HepG2 (cell line): ENCODE results near the gene IDUA. TPM values are rescaled to one million over a fixed set of nuclear protein-coding genes. Genes with fewer than 3 reads are reported as not detected.
A peak's percentile ranks its signal among the peaks of the same experiment; 100 is the strongest.

Experiments
- CBX5 ChIP-seq: sonication (generic); formaldehyde crosslinking; IDR thresholded peaks from 2 replicates; pipeline ENCODE4 v1.4.0; 2020; ENCODE audit warnings: missing genetic modification reagents, borderline replicate concordance
- ELF3 ChIP-seq: IDR thresholded peaks from 2 replicates; pipeline ENCODE4 v1.6.1; 2016; ENCODE audit warnings: missing genetic modification reagents, missing compliant biosample characterization
- GTF3A ChIP-seq: sonication (generic); formaldehyde crosslinking; conservative IDR thresholded peaks from 2 replicates; pipeline ENCODE4 v1.4.0; 2020; ENCODE audit warnings: mild to moderate bottlenecking, missing genetic modification reagents
- KLF12 ChIP-seq: sonication (generic); formaldehyde crosslinking; IDR thresholded peaks from 2 replicates; pipeline ENCODE4 v1.4.0; 2020; ENCODE audit warnings: missing genetic modification reagents, borderline replicate concordance
- KMT2B ChIP-seq: IDR thresholded peaks from 2 replicates; pipeline ENCODE4 v1.6.1; 2016; ENCODE audit warnings: missing genetic modification reagents, missing compliant biosample characterization
- MBNL3 ChIP-seq: fragments of 250-450 bp; sonication (Bioruptor Pico); conservative IDR thresholded peaks from 2 replicates; pipeline ENCODE4 v1.8.0; 2022; ENCODE audit warnings: mild to moderate bottlenecking, inconsistent platforms
- NCOA5 ChIP-seq: sonication (generic); formaldehyde crosslinking; IDR thresholded peaks from 2 replicates; pipeline ENCODE4 v1.4.0; 2020; ENCODE audit warnings: missing genetic modification reagents
- NFKB2 ChIP-seq: sonication (generic); formaldehyde crosslinking; IDR thresholded peaks from 2 replicates; pipeline ENCODE4 v1.4.0; 2020; ENCODE audit warnings: missing genetic modification reagents, borderline replicate concordance
- RBM22 ChIP-seq: fragments of 200-400 bp; formaldehyde crosslinking; optimal IDR thresholded peaks from 2 replicates; pipeline ENCODE3; 2017; ENCODE audit warnings: mild to moderate bottlenecking, low read length, moderate library complexity
- RNF2 ChIP-seq: fragments of 450-650 bp; conservative IDR thresholded peaks from 2 replicates; pipeline ENCODE4 v1.6.1; 2016; ENCODE audit warnings: low read depth
- TAF1 ChIP-seq: sonication (generic); formaldehyde crosslinking; IDR thresholded peaks from 2 replicates; pipeline ENCODE4 v1.4.0; 2020; ENCODE audit warnings: missing genetic modification reagents
- TP53 ChIP-seq: sonication (generic); formaldehyde crosslinking; conservative IDR thresholded peaks from 2 replicates; pipeline ENCODE4 v1.4.0; 2020; ENCODE audit warnings: missing genetic modification reagents
- ZFP36L1 ChIP-seq: sonication (generic); formaldehyde crosslinking; IDR thresholded peaks from 2 replicates; pipeline ENCODE4 v1.8.0; 2022; ENCODE audit warnings: mild to moderate bottlenecking, missing genetic modification reagents, moderate library complexity
- ZNF33A ChIP-seq: sonication (generic); formaldehyde crosslinking; IDR thresholded peaks from 2 replicates; pipeline ENCODE4 v1.5.1; 2020; ENCODE audit warnings: missing genetic modification reagents, mild to moderate bottlenecking, moderate library complexity, borderline replicate concordance
- ZNF367 ChIP-seq: sonication (generic); formaldehyde crosslinking; IDR thresholded peaks from 2 replicates; pipeline ENCODE4 v1.4.0; 2020; ENCODE audit warnings: missing genetic modification reagents, borderline replicate concordance
- ZNF615 ChIP-seq: sonication (generic); formaldehyde crosslinking; IDR thresholded peaks from 2 replicates; pipeline ENCODE4 v1.5.0; 2020; ENCODE audit warnings: mild to moderate bottlenecking, missing genetic modification reagents, borderline replicate concordance
- ZNF724P ChIP-seq: sonication (generic); formaldehyde crosslinking; IDR thresholded peaks from 2 replicates; pipeline ENCODE4 v1.8.0; 2022; ENCODE audit warnings: missing genetic modification reagents, borderline replicate concordance
- polyA plus RNA-seq, 8 experiments: library from polyadenylated mRNA; depleted of rRNA in 3 of 8; stranded (reverse) in 7 of 8; unstranded in 1 of 8; fragments of >200 nt; fragmentation: Illumina TruSeq in 4 of 8; extraction: Trizol in 4 of 8; gene quantifications; 2 replicates each; pipeline versions ENCODE4 v1.2.1 to v1.2.3, GENCODE V29; 2011 to 2016; ENCODE audit warnings: low read depth in 4 of 8, missing spikeins in 1 of 8, mixed read lengths in 1 of 8; ENCODE audit not compliant: insufficient read depth in 1 of 8
- total RNA-seq, 5 experiments: library from RNA; depleted of rRNA; stranded (reverse); fragments of >200 nt; fragmentation: Illumina TruSeq; extraction: Trizol; gene quantifications; 2 replicates each; pipeline ENCODE4 v1.2.3, GENCODE V29; 2016; ENCODE audit warnings: low read depth in 1 of 5
- TF ChIP-seq, protein P1 (sequence below): sonication (generic); formaldehyde crosslinking; IDR thresholded peaks from 2 replicates; pipeline ENCODE4 v1.5.0; 2020; ENCODE audit warnings: missing genetic modification reagents
- TF ChIP-seq, protein P2 (sequence below): sonication (generic); formaldehyde crosslinking; IDR thresholded peaks from 2 replicates; pipeline ENCODE4 v1.4.0; 2020; ENCODE audit warnings: missing genetic modification reagents
- TF ChIP-seq, protein P3 (sequence below): sonication (generic); formaldehyde crosslinking; IDR thresholded peaks from 2 replicates; pipeline ENCODE4 v1.9.0; 2021; ENCODE audit warnings: missing genetic modification reagents, borderline replicate concordance
- TF ChIP-seq, protein P4 (sequence below): sonication (generic); formaldehyde crosslinking; IDR thresholded peaks from 2 replicates; pipeline ENCODE4 v1.4.0; 2020; ENCODE audit warnings: missing genetic modification reagents

The IDUA gene
- total and polyA plus RNA-seq, 2 of the 13 experiments (the other 11 are each of a cell fraction or from before 2014, with no cell fraction given), result 0.77 to 1.0 TPM

DNA sequence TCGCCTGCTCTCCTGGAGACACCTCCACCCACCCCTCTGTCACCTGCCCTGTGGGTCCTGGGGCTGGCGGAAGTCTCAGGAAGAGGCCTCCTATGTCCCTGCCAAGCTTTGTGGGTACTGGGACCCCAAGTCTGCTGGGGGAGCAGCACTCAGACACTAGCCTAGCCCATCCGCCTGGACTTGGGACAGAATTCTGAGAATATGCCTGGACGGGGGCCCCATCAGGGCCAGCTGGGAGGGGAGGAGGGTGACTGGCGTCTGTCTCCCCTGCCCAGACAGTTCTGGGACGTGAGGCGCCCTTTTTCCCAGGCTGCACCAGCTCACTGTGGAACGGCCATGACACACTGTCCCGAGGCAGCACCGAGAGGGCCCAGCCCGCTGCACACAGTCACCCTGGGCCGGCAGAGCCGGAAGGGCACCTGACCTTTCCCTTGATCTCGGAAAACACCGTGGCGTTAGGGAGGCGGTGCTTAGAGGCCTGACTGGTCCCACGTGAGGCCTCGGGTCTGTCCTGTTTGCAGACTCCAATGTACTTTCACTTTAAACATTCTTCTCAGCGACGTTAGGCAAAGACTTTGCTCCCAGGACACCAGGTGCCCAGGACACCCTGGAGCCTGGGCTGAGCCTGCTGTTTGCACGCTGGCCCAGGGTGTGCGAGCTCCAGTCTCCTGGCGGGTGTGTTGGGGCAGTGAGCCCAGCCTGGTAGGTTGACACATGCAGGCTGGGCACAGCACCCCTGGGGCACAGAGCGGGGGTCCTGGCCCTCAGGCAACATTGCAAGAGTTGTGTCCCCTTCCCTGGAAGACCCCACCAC is 5.7 kb downstream of the IDUA start (continued):
- TF ChIP-seq, protein P1, sequence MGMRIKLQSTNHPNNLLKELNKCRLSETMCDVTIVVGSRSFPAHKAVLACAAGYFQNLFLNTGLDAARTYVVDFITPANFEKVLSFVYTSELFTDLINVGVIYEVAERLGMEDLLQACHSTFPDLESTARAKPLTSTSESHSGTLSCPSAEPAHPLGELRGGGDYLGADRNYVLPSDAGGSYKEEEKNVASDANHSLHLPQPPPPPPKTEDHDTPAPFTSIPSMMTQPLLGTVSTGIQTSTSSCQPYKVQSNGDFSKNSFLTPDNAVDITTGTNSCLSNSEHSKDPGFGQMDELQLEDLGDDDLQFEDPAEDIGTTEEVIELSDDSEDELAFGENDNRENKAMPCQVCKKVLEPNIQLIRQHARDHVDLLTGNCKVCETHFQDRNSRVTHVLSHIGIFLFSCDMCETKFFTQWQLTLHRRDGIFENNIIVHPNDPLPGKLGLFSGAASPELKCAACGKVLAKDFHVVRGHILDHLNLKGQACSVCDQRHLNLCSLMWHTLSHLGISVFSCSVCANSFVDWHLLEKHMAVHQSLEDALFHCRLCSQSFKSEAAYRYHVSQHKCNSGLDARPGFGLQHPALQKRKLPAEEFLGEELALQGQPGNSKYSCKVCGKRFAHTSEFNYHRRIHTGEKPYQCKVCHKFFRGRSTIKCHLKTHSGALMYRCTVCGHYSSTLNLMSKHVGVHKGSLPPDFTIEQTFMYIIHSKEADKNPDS (CRISPR knock-in tag), result no peak
- TF ChIP-seq CBX5 (peak; percentile 72; the same call in 1 of the 2 replicates), TP53 (CRISPR knock-in tag) (no peak), GTF3A (CRISPR knock-in tag) (0 out of 2 replicates have a peak, but pooled peaks have one; percentile 60), ZFP36L1 (CRISPR knock-in tag) (peak; percentile 69; the same call in 1 of the 2 replicates), ZNF615 (CRISPR knock-in tag) (no peak), KMT2B (peak; percentile 61; the same call in 1 of the 2 replicates), ELF3 (peak; percentile 89), RNF2 (no peak), KLF12 (CRISPR knock-in tag) (0 out of 2 replicates have a peak, but pooled peaks have one; percentile 12), RBM22 (peak; percentile 40), ZNF367 (CRISPR knock-in tag) (no peak), MBNL3 (CRISPR knock-in tag) (no peak), ZNF33A (CRISPR knock-in tag) (no peak), NCOA5 (CRISPR knock-in tag) (no peak; the same call in 1 of the 2 replicates), ZNF724P (CRISPR knock-in tag) (no peak; the same call in 1 of the 2 replicates), TAF1 (CRISPR knock-in tag) (peak; percentile 88), NFKB2 (CRISPR knock-in tag) (0 out of 2 replicates have a peak, but pooled peaks have one; percentile 39)
- TF ChIP-seq, protein P2, sequence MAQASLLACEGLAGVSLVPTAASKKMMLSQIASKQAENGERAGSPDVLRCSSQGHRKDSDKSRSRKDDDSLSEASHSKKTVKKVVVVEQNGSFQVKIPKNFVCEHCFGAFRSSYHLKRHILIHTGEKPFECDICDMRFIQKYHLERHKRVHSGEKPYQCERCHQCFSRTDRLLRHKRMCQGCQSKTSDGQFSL (CRISPR knock-in tag), result no peak
- TF ChIP-seq, protein P3, sequence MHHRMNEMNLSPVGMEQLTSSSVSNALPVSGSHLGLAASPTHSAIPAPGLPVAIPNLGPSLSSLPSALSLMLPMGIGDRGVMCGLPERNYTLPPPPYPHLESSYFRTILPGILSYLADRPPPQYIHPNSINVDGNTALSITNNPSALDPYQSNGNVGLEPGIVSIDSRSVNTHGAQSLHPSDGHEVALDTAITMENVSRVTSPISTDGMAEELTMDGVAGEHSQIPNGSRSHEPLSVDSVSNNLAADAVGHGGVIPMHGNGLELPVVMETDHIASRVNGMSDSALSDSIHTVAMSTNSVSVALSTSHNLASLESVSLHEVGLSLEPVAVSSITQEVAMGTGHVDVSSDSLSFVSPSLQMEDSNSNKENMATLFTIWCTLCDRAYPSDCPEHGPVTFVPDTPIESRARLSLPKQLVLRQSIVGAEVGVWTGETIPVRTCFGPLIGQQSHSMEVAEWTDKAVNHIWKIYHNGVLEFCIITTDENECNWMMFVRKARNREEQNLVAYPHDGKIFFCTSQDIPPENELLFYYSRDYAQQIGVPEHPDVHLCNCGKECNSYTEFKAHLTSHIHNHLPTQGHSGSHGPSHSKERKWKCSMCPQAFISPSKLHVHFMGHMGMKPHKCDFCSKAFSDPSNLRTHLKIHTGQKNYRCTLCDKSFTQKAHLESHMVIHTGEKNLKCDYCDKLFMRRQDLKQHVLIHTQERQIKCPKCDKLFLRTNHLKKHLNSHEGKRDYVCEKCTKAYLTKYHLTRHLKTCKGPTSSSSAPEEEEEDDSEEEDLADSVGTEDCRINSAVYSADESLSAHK (CRISPR knock-in tag), result no peak
- TF ChIP-seq, protein P4, sequence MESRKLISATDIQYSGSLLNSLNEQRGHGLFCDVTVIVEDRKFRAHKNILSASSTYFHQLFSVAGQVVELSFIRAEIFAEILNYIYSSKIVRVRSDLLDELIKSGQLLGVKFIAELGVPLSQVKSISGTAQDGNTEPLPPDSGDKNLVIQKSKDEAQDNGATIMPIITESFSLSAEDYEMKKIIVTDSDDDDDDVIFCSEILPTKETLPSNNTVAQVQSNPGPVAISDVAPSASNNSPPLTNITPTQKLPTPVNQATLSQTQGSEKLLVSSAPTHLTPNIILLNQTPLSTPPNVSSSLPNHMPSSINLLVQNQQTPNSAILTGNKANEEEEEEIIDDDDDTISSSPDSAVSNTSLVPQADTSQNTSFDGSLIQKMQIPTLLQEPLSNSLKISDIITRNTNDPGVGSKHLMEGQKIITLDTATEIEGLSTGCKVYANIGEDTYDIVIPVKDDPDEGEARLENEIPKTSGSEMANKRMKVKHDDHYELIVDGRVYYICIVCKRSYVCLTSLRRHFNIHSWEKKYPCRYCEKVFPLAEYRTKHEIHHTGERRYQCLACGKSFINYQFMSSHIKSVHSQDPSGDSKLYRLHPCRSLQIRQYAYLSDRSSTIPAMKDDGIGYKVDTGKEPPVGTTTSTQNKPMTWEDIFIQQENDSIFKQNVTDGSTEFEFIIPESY (CRISPR knock-in tag), result peak; percentile 67
